Measurements from ENCODE around the gene RTTN.

- no peak for TF ChIP-seq CTCF (IDR thresholded peaks at IDR 0.05; ENCODE audit: low read depth, low read length)
- no peak for TF ChIP-seq POLR2A (IDR thresholded peaks at IDR 0.05; ENCODE audit: extremely low read depth, insufficient read length)
These were observed 83.6 kb downstream of the RTTN start for GRCh38 chr18:70121842-70122241.
